ENCODE results near the gene MYO7B.

MYO7B gene
- 0 to 0.39 (median 0.09) reads per million in 4 experiments for total RNA-seq

- no peak for DNase-seq
These were observed at the start of gene MYO7B for GRCh38 chr2:127535422-127535901. Gene MYO7B, plus strand, starts transcription at chr2:127535683. Its CDS starts 24,040 bp downstream, at chr2:127559723.

DNA sequence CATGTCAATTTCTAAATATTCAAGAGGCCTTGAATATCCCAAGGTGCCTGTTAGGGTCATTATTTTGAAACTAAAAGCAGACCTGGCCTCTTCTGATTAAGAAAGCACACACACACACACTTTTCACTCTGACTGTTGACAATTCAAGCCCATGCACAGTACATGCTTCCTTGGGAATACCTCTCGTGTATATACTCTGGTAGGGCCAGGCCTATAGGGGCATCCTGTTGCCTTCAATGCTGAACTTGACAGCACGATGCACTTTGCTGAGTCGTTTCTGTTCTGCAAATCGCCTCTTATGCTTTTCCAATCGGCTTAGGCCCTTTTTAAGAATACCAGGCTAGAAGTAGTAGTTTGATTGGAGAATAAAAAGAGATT, 49.8 kb upstream of the MYO7B start:
- no peak for DNase-seq

GRCh38 chr2:127486247-127487058, 49.0 kb upstream of the MYO7B start:
- no peak for DNase-seq

DNA sequence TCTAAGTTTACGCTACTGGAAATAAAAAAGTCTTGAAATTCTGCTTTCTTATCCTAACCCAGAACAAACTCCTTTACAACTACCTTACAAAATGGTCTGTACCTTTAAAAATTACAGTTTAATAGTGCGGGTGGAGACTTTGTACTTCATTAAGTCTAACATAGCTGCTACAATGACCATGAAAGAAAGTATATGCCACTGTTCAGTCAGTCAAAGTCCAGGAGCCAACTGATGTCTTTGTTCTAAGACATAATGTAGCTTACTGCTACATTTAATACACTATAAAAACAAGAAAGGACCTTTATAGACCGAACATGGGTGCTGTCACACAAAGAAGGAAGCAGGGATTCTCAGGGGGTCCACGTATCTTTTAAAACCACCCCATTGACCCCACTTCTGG, 45.2 kb upstream of the MYO7B start:
- DNase-seq: no peak

GRCh38 chr2:127498386-127498785, 37.1 kb upstream of the MYO7B start:
- no peak for DNase-seq

DNA sequence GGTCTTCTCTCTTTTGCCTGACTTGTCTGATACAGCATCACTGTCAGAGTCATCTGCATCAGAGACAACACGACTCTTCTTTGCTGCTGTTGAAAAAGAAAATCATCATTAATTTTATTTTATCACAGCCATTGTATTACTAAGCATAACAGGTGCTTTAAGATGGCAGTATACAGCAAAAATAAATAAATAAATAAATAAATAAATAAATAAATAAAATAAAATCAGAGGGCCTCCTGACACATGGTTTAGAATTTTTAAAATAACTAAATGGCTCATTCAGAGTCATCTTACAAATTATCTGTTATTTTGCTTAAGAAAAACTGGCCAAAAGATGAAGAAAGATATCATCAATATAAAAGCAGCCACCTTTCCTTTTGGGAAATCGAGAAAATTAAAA, 32.0 kb upstream of the MYO7B start:
- no peak for DNase-seq

- DNase-seq: no peak
These were observed 30.7 kb upstream of the MYO7B start for GRCh38 chr2:127504552-127505430.

DNA sequence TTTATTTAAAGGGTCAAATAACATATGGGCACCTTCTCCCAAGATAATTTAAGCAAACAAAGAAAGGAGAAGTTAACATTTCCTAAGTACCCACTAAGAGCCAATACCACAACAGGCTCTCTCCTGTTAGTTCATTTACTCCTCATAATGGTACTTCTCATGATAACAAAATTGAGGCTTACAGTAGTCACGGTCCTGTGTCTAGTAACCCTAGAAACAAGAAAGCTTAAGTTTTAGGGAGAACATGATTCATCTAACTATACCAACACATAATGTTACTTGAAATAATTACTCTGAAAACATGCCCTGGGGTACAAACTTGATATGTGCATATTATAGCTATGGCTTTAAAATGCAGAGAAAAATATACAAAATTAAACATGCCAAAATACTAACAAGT, 29.0 kb upstream of the MYO7B start:
- no peak for DNase-seq

GRCh38 chr2:127508023-127508630, 27.4 kb upstream of the MYO7B start:
- no peak for DNase-seq

- DNase-seq: no peak
These were observed 26.9 kb upstream of the MYO7B start for GRCh38 chr2:127508631-127509034.

- no peak for DNase-seq
These were observed 25.4 kb upstream of the MYO7B start for GRCh38 chr2:127510073-127510472.

DNA sequence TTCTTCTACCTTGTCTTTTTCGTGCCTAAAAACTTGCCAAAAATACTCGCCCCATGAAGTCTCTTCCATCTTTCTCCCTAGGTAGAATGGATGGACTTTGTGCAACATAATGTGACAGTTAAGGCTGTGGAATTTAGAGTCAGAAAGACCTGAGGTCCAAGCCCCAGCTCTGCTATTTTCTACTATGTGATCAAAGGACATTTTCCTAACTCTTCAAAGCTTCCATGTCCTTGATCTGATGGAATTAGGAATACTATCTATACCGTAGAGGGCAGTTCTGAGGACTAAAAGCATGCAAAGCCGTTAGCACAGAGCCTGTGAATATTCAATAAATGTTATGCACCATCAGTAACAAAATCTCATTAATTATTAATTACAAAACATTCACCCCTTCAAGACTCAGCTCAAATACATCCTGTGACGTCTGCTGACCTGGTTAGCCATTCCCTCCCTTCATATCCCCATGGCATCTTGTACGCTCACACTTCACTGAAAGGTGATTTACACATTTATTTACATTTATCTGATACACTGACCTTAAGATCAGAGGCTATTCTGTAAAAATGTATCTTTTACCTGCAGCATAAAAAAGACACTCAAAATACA, 24.3 kb upstream of the MYO7B start:
- DNase-seq: no peak

DNA sequence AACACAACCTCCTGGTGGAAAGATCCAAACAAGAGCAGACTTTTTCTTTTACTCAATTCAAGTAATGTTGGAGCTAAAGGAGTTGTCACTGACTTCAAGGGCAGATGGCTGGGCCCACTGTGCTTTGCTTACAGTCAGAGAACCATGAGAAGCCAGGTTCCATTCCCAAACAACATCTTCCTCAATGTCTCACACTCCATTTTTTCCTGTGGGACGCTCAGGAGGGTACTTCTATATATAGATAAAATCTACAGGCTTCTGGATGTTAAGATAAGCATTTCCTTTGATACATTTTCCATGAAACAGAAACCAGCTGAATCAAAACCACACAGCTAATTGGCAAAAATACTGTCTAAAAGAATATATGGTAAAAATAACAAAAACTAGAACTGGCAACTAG, 23.6 kb upstream of the MYO7B start:
- DNase-seq: no peak

GRCh38 chr2:127512362-127512761, 23.1 kb upstream of the MYO7B start:
- no peak for DNase-seq

DNA sequence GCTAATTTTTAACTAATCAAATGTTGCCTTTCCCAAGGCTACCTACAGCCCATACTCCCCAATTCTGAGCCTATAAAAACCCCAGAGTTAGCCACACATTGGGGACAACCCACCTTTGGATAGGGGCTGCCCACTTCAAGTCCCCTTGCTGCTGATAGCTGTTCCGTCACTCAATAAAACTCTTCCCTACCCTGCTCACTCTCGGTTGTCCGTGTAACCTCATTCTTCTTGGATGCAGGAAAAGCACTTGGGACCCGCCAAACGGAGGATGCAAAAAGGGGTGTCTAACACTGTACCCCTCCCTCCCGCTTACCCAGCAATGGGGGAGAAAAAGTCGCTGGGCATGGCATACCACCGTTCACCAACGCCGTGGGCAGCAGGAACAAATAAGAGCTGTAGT, 21.4 kb upstream of the MYO7B start:
- no peak for DNase-seq

DNA sequence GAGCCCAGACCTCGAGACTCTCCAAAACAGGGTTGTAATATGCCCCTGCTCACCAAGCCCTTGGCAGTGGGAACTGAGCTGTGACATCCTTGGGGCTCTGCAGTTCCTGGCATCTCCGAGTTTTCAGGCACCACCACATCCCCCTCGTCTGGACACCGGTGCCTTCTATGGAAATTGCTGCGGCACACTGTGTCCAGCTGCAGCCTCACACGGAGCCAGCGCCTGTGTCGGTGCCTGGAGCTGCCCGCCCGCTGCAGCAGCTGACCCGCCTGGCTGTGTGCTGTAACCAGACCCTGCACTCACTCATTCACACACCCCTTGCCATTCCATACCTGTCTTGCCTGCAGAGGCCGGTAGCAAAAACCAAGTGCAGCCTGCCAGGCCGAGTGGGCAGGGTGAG, 21.0 kb upstream of the MYO7B start:
- no peak for DNase-seq

DNA sequence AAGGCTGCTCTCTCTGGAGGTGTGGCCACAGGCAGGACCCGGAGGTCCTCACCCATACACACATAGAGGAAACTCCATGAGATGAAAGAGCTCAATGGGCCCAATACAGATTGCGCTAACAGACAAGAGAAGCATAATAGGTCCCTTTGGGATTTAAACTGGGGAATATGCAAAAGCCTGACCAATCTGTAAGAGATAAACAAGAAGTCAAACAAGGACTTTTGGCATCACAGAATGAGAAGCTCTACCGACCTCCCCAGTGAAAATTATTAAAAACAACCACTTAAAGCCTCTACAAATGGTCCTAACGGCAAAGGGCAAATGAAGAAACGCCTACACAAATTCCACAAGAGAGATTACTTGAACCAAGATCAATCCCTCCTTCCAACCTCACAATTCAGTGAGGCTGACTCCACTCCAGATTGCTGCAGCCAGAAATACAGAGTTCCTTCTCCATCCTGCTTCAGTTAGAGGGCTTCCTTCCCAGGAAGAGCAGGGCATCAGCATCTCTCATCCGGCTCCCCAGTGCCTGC, 20.0 kb upstream of the MYO7B start:
- no peak for DNase-seq

GRCh38 chr2:127516041-127516762, 19.3 kb upstream of the MYO7B start:
- no peak for DNase-seq

DNA sequence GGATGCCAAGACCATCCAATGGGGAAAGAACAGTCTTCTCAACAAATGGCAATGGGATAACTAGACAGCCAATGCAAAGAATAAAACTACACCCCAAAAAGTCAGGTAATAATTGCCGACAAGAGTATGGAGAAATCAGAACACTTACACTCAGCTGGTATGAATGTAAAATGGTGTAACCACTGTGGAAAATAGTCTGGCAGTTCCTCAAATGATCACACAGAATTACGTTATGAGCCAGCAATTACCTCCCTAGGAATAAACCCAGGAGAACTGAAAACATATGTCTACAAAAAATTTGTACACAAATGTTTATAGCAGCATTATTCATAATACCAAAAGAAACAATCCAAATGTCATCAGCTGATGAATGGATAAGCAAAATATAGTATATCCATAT, 18.0 kb upstream of the MYO7B start:
- DNase-seq: no peak

DNA sequence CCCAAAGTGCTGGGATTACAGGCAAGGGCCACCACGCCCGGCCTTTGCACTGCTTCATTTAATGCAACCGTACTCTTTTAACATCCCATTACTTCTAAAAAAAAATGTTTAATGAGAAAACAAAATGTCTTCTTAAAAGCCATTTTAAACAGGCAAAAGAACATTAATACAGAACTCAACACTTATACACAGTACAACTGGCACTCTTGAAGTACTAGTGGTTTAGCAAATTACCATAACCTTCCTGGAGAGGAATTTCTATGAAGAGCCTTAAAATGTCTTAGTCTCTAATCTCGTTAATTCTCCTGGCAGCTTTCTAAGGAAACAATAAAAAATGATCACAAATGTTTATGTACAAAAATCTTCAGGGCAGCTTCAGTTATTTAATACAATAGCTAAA, 15.1 kb upstream of the MYO7B start:
- DNase-seq: no peak

- DNase-seq: no peak
These were observed 12.1 kb upstream of the MYO7B start for GRCh38 chr2:127523269-127523939.
